ENCODE measurements around the gene GPR137. TPM values are rescaled to one million over a fixed set of nuclear protein-coding genes. Genes with fewer than 3 reads are reported as not detected.

GPR137 gene
- 10.6 and 10.8 TPM in 2 replicates for total RNA-seq

GRCh38 chr11:64284962-64285884, at the start of gene GPR137:
Gene GPR137 (plus strand): TSS chr11:64285848. CDS start chr11:64286525, 677 bp downstream.
- TF ChIP-seq, protein P1, sequence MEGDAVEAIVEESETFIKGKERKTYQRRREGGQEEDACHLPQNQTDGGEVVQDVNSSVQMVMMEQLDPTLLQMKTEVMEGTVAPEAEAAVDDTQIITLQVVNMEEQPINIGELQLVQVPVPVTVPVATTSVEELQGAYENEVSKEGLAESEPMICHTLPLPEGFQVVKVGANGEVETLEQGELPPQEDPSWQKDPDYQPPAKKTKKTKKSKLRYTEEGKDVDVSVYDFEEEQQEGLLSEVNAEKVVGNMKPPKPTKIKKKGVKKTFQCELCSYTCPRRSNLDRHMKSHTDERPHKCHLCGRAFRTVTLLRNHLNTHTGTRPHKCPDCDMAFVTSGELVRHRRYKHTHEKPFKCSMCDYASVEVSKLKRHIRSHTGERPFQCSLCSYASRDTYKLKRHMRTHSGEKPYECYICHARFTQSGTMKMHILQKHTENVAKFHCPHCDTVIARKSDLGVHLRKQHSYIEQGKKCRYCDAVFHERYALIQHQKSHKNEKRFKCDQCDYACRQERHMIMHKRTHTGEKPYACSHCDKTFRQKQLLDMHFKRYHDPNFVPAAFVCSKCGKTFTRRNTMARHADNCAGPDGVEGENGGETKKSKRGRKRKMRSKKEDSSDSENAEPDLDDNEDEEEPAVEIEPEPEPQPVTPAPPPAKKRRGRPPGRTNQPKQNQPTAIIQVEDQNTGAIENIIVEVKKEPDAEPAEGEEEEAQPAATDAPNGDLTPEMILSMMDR (IDR thresholded peaks at IDR 0.05; ENCODE audit: insufficient read depth, low read depth, low read length) = no peak
- H3K4me3 ChIP-seq (ENCODE audit: low read depth, low read length) = peak within 1 kb of the TSS; percentile 81
- DNase-seq (ENCODE audit: low read depth) = peak; percentile 67

DNA sequence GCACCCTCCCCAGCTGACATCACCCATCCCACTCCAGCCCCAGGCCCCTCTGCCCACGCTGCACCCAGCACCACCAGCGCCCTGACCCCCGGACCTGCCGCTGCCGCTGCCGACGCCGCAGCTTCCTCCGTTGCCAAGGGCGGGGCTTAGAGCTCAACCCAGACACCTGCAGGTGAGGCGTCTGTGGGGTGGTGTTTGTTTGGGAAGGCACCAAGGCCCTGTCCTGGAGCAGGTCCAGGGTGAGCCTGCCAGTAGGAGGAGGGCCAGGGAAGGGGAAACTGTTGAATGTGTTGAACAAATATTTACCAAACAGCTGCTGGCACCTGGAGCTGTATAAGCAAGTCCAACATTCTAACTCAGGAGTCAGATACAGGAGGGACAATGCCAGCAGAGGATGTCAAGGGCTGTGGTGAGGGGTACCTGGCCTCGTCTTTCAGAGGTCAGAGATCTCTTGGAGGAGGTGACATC, 48.1 kb upstream of the GPR137 start:
- TF ChIP-seq, protein P1 (IDR thresholded peaks at IDR 0.05; ENCODE audit: insufficient read depth, low read depth, low read length) = no peak
- DNase-seq (ENCODE audit: low read depth) = no peak
- H3K4me3 ChIP-seq (ENCODE audit: low read depth, low read length) = no peak overlapping the region

DNA sequence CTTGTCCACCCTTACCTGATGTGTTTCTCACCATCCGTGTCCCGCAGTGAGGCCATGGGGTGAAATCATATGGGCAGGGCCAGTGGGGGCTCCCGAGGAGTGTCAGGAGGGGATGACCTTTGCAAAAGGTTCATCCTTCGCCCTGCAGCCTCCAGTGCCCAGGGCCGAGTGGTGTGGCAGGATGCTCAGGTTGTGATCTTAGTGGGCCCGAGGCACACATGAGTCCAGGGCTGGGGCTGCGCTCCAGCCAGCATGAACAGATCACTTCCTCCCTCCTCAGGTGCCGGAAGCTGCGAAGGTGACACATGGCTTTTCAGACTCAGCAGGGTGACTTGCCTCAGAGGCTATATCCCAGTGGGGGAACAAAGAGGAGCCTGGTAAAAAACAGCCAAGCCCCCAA, 47.6 kb upstream of the GPR137 start:
- TF ChIP-seq, protein P1 (IDR thresholded peaks at IDR 0.05; ENCODE audit: insufficient read depth, low read depth, low read length) = no peak
- DNase-seq (ENCODE audit: low read depth) = no peak
- no peak overlapping the region for H3K4me3 ChIP-seq (ENCODE audit: low read depth, low read length)

- TF ChIP-seq, protein P1 (IDR thresholded peaks at IDR 0.05; ENCODE audit: insufficient read depth, low read depth, low read length) = no peak
- no peak overlapping the region for H3K4me3 ChIP-seq (ENCODE audit: low read depth, low read length)
- DNase-seq (ENCODE audit: low read depth) = no peak
Measured at GRCh38 chr11:64238999-64239398, 46.6 kb upstream of the GPR137 start.

DNA sequence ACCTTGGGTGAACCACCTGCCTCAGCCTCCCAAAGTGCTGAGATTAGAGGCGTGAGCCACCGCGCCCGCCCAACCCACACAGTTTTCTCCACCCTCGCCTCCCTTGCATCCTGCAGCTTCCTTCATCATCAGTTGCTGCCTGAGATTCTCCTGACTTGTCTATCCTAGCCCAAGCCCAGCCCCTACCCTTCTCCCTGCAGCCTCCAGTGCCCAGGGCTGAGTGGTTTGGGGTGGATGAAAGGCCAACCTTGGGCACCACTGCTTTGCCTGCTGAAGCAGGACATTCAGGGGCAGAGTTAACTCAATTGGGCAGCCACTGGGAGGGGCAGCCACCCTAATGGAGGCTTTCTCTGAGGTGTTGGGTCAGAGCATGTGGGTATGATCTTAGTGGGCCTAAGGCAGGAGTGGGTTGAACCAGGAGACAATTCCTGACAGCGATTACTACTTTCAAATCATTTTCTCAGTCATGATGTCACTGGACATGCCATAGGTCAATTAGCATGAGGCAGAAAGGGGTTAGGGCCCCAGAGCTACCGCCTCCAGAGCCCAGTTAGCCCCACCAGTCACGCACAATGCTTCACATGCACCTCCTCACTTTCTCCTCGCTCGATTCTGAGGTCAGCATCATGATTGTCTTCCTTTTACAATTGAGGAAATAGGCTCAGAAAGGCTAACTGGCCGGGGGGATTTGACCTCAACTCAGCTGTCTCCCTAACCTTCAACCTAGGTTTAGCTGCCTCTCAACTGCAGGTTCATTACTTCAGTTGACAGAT, 45.8 kb upstream of the GPR137 start:
- TF ChIP-seq, protein P1 (IDR thresholded peaks at IDR 0.05; ENCODE audit: insufficient read depth, low read depth, low read length) = no peak
- no peak for DNase-seq (ENCODE audit: low read depth)
- H3K4me3 ChIP-seq (ENCODE audit: low read depth, low read length) = peak overlapping the region; percentile 82

- peak within 1 kb of the TSS; percentile 90 for H3K4me3 ChIP-seq (ENCODE audit: low read depth, low read length)
- peak; percentile 98 for DNase-seq (ENCODE audit: low read depth)
- TF ChIP-seq, protein P1 (IDR thresholded peaks at IDR 0.05; ENCODE audit: insufficient read depth, low read depth, low read length) = no peak
Measured at GRCh38 chr11:64240435-64241240, 45.0 kb upstream of the GPR137 start, which contains the start of gene FKBP2. Gene FKBP2 (plus strand): TSS chr11:64241095. CDS start chr11:64242388, 1,293 bp downstream.

Data from fibroblast of villous mesenchyme (primary cell).